ENCODE data around the gene DPP4.

DNA sequence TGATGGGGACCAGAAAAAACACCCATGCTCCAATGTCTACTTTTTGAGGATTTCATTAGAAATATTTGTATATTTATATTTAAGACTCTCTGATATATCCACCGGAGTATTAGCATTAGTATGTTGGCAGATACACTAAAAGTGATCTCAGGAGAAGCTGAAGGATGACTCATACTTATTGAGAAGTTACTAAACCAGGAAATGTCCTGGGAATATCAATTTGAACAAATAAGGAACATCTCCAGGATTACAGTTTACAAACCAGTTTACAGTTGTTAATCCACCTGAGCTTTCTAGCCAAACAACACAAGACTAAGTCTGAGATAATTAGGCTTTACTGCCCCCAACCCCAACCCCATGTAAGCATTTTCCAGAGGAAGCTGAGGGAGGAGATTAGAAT lies 16.1 kb upstream of the DPP4 start:
- TF ChIP-seq CTCF (IDR thresholded peaks at IDR 0.05; ENCODE audit: poor library complexity), result no peak
- TF ChIP-seq EZH2phosphoT487 (IDR thresholded peaks at IDR 0.05; ENCODE audit: low read depth, severe bottlenecking, unreplicated experiment), result no peak
